ENCODE results near the gene KIAA1671.
"Not testable (repeated sequence)": the region's sequence is repeated elsewhere in the genome, so short reads cannot be mapped to it uniquely, and the experiment has no call there.

KIAA1671 gene

DNA sequence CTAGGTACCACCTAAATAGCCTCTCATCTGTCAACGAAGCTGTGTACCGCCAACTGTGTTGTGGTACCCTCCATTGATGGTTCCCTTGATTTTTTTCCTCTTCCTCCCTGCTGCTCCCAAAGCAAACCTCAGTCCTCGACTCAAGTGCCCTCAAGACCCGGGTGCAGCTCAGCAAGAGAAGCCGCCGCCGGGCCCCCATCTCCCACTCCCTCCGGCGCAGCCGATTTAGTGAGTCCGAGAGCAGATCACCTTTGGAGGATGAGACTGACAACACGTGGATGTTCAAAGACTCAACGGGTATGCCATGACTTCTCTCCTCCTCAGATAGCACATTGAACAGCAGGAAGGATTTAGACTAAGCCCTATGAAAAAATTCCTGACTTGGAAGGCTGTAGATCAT, 224.7 kb downstream of the KIAA1671 start:
- DNase-seq, result no peak

DNA sequence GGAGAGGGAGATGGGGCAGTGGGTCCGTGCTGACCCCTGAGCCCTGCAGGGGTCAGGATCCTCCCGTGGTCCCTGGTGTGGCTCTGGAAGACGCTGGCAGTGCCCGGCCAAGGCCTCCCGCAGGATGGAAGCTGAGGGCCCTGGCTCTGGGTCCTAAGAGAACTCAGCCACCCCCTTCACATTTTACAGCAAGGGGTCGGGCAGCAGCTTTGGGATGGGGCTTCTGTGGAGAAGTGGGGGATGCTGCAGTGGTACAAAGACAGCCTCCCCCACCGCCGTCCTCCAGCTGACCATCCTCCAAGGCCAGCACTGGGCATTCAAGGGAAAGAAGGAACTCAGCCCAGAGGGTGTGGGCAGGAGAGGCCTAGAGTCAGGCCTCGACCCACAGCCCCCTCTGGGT, 225.4 kb downstream of the KIAA1671 start:
- DNase-seq, result no peak

DNA sequence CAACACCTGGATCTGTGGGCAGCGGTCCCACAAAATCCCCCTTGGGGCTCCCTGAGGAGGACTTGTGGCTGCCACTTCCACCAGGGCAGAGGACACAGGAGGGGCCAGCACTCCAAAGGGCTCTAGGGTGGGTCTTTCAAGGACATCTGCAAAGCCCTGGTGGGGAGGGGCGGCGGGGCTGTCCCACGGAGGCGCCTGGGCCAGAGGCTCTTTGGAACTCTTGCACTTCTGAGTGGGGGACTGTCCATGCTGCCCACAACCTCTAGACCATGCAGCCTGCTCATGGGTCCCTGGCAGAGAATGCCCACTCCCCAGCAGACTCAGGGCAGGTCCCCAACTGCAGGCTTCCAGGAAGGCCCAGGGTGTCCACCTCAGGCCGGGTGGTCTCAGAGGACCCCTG, 225.8 kb downstream of the KIAA1671 start:
- not testable (repeated sequence) for DNase-seq

DNA sequence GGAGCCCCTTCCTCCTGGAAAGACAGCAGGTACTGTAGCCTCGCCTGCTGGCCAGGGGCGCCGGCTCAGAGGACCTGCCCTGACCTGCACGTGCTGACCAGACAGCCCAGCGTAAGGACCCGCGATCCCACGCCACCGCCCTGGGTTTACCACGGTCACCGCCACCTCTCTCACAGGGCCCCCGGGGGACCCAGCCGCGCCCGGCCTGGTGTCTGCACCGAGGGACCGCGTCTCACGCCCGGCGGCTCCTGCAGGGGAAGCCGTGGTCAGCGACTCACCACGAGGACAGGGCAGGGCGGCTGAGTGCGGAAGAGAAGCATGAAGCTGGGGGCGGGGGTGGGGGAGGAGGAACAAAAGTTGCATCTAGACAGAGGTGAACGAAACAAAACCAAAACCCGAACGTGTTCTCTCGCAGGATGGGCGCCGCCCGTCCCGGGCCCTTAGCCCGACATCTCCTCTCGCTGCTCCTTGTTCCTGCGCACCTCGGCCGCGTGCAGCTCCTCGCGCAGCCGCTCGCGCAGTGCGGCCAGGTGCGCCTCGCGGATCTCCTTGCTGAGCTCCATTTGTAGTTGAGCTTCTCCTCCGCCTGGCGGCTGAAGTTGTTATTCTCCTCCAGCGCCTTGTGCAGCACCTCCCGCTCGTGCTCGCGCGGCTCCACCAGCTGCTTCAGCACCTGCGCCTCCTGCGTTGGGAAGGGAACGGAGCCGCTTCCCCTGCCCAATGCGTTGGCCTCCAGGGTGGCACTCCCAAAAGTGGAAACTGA, 226.5 kb downstream of the KIAA1671 start:
- not testable (repeated sequence) for DNase-seq

DNA sequence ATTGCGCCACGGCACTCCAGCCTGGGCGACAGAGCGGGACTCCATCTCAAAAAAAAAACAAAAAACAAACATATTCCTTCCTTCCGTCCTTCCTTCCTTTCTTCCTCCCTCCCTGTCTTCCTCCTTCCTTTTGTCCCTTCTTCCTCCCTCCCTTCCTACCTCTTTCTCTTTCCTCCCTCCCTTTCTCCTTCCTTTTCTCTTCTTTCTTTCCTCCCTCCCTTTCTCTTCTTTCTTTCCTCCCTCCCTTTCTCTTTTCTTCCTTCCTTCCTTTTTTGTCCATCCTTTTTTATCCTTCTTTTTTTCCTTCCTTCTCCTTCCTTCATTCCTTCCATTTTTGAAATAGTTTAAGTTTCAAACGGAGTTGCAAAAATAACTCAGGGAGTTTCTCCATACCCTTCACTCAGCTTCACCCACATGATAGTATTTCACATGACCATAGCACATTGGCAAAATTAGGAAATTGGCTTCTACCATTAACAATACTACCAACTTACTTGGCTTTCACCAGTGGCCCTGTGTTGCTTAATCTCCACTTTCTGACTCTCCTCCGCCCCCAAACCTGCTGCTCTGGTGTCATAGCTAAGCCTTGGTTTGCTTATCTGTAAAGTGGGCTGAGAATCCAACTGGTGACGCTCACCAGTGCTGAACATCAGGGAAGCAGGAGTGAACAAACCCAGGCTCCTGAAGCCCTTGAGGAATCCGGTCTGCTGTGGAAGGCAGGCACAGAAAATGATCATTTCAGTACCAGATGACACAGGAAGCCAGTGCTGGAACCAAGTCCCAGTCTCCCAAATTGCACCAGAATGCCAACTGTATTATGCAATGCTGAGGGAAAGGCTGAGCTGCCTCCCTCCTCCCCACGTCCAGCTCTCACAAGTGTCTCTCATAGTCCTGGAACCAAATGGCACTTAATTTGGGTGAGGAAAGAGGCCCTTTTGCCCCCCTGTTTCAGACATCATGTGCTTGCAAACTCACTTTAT, 229.9 kb downstream of the KIAA1671 start:
- no peak for DNase-seq

DNA sequence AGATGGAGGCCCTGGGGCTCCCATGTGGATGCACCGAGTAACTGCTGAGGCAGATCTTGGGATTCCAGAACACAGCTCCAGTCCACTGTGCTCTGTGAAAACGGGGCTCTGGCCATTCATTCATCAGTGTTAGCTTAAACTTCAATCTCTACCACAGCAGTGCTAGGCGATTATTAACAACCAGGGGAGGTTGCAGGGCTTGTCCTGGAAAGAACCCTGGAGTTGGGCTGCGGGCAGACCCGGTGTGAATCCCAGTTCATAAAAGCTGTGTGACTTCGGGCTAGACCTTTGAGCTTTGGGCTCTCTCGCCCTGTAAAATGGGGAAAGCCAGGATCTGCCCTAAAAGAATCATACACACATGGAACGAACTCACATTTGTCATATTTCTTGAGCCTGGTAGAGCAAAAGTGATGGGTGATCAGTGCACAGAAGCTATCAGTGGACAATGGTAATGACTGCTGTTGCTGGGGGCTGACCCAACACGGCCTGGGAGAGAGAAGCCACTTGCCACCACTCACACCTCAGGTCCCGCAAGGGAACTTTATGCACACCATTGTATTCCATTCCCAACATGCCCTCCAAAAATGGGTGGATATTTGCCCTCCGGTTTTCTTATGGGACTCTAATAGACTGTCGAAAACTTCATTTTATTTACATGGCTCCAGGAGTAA, 231.6 kb downstream of the KIAA1671 start:
- no peak for DNase-seq

DNA sequence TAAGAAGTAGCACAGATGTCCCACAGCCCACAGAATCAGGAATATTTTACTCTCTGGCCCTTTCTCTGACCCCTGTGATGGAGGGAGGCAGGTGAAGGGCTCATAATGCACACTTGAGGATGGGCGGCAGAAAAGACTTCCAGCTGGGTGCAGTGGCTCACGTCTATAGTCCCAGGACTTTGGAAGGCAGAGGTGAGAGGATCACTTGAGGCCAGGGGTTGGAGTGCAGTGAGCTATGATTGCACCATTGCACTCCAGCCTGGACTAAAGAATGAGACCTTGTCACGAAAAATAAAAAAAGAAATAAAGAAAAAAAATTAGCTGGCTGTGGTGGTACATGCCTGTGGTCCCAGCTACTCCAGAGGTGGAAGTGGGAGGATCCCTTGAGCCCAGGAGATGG, 233.6 kb downstream of the KIAA1671 start:
- no peak for DNase-seq

DNA sequence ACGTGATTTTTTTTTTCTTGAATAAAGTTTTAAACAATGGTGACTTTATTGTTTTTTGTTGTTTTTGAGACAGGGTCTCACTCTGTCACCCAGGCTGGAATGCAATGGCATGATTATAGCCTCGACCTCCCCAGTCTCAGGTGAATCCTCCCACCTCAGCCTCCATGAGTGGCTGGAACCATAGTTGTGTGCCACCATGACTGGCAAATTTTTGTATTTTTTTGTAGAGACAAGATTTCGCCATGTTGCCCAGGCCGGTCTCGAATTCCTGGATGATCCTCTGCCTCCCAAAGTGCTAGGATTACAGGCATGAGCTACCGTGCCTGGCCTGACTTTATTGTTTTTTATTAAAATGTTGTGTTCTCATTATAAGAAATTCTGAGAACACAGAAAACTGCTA, 235.0 kb downstream of the KIAA1671 start:
- no peak for DNase-seq

DNA sequence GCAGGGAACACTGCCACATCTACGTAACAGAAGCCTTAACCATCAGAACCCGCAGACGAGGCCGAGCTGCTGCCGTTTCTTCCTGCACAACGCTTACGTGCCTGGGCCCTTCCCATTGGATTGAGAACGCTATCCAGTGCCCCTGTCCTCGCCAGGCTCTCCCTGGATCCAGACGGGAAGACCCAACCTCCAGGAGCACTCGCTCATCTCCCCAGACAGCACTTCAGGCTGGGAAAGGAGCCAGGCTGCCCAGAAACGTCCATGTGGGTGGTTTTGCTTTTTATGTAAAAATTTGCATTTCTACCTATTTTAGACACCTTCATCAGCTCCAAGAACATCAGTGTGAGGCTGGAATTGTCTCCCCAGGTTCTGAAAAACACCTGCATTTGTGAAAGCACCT, 239.9 kb downstream of the KIAA1671 start:
- DNase-seq, result no peak

DNA sequence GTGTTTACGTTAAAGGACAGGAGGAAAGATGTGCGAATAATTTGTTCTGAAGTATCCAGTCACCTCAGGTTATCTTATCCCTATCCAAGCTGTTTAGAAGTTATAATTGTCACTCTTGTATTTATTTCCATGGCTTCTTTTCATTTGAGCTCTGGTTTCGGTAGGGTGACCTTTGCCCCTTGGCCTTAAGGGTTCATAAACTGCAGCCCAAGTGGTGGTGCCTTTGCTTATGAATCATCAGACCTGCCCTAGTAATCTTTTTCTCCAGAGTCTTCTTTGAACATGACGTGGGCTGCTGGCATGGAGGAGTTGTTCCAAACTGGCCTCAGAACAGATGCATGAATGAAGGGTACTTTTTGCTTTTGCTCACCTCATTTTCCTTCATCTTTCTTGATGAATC, 240.6 kb downstream of the KIAA1671 start:
- no peak for DNase-seq

DNA sequence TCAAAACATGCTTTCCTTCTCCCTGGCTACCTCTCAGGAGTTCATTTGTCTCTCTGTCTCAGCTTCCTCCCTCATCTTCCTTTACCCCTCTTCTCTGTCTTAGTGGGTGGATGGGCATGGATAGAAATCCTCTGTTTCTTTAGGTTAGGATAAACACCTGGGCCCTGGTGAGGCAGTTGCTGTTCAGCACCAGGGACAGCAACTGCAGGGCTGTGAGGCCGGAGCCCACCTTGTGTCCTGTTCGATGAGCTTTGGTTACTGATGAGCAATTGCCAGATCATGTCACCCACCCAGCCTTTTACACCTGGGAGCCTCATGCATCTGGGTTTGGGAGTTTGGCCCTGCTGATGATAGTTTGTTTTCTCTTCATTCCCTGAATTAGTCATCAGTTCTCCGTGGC, 241.0 kb downstream of the KIAA1671 start:
- DNase-seq, result no peak

DNA sequence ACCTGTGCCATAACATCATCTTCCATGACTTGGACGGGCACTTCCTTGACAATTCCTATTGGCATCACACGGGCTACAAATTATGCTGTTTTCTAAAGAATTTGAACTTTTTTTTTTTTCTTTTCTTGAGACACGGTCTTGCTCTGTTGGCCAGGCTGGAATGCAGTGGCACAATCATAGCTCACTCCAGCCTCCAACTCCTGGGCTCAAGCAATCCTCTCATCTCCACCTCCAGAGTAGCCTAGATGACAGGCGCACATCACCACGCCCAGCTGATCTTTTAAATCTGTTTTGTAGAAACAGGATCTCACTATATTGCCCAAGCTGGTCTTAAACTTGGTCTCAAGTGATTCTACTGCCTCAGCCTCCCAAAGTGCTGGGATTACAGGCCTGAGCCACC, 243.8 kb downstream of the KIAA1671 start:
- no peak for DNase-seq

DNA sequence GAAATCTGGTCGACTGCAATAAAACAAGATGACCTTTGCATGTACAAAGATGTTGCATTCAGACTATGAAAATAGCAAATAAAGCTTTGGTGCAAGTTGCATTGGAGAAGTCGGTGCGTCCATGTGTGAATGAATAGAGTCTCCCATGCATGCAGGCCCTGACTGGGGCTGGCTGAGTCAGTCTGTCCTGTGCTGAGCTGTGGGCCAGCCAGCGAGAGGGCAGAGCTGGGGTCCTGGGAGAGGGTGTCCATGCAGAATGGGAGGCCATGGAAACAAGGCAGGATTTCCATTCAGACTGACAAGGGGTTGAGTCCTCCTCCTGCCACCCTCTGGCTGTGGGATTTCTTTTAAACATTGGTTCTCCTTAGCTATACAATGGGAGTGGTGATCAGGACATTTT, 244.8 kb downstream of the KIAA1671 start:
- DNase-seq, result no peak

DNA sequence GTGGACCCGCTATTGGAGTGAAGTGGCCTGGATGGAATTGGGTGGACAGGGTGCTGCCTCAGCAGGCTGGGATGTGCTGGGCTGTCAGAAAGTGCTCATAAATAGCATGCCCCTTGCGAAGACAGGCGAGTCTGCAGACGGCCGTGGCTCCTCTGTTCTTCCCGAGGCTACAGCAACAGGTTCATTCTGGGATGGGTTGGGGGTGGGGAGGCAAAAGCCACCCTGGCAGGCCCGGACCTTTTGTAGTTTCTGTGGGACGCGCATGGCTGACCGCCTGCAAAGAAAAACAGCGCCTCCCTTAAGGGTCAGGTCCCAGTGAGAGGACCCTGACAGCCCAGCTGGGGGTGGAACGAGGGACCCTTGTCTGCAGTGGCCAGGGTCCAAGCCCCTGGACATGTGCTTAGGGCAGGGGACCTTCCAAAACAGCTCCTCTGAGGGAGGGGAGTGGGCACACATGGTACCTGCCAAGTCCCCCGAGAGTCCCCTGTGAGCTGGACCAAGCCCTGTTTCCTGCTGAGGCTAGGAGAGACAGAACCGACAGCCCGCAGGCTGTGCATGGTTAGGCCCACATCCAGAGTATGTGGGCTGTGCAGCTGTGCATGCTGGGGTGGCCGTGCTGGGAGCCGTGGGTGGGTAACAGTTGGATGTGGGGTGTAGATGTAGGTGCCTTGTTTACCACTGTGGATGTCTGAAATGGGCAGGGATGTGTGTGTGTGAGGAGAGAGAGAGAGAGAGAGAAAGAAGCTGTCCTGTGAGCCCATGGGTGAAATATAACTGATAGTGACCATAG, 247.4 kb downstream of the KIAA1671 start, which contains the start of gene CRYBB3:
Gene CRYBB3 (plus strand): TSS at position 128 of the 790 bp plus-strand sequence. CDS start 1,539 bp downstream, outside the sequence.
- no peak for DNase-seq

DNA sequence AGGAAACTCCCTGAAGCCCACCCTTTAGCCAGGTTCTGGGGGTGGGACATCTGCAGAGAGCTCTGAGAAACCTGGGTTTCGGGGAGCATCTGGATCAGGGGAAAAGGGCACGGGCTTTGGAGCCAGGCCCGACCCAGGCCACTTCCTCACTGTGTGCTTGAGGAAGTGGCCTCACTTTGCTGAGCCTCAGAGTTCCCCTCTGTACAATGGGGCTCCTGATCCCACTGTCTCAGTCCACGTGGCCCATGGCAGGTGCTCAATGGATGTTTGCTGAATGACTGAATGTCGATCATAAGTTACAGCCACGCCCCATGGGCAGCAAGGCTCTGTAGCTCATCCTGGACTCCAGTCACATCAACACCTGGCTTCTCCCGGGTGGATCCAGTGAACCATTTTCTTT, 248.5 kb downstream of the KIAA1671 start:
- DNase-seq, result no peak

DNA sequence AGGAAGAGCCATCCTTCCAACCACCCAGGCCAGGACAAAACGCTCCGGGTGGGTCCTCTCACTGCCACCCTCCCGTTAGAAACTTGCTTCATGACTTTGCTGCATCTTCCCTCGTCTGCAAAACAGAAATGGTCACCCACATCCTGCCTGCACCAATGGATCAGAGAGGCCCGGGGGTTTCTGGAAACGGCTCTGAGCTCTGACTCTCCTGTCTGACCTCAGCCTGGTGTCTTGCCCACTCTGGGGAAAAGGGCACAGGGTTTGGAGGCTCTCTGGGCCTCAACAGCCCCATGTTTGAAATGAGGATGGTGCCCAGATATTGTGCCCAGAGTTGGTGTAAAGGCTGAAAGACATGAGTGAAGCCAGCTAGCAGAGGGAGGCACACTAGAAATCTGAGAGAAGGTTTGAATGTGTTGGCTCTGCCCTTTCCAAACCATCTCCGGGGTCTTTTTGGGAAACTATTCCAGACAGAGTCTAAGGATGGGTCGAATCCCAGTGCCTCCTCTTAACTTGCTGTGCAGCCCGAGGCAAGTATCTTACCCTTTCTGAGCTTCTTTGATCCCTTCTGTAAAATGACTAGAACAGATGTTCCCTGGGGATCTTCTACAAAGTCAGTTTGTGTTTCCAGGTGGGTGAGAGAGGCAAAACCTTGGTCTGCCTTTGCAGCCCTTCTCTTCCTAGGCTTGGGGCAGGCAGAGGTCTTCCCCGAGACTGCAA, 249.2 kb downstream of the KIAA1671 start:
- DNase-seq, result no peak

DNA sequence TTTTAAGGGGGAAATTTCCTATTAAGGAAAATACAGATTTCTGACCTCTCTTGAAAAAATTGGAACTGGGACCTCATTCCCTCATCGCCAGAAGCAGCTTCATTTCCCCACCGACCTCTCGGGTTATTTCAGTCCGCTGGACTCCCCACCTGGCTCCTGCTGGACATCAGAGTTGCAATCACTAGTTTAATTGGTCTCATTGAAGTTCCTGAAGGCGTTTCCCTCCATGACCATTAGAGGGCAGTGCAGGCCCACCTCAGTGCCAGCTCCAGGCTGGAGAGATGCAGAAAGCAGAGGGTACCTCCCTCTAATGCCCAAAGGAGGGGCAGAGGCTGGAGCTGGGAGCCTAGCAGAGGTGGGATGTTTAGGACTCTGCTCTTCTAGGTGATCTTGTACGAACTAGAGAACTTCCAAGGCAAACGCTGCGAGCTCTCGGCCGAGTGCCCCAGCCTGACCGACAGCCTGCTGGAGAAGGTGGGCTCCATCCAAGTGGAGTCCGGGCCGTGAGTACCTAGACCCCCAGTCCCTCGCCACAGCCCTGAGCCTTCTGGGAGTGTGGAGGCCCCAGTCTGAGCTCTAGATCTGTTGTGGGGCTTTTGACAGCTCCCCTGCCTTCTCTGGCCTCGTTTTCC, 249.9 kb downstream of the KIAA1671 start:
- DNase-seq, result peak; percentile 65

DNA sequence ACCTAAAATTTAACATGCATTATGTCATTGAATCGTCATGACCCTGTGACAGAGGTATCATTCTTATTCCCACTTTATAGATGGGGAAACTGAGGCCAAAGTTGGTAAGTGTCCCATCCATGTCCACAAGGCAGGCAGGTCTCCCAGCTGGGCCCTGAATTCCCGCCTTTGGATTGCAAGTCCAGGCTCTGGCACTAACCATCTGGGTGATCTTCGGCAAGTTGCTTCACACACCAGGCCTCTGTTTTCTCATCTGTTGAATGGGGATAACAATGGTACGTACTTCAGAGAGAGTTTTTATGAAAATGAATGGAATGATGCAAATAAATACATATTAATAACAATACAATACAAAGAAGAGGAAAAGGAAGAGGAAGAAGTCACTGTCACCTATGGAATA, 250.6 kb downstream of the KIAA1671 start:
- DNase-seq, result no peak

DNA sequence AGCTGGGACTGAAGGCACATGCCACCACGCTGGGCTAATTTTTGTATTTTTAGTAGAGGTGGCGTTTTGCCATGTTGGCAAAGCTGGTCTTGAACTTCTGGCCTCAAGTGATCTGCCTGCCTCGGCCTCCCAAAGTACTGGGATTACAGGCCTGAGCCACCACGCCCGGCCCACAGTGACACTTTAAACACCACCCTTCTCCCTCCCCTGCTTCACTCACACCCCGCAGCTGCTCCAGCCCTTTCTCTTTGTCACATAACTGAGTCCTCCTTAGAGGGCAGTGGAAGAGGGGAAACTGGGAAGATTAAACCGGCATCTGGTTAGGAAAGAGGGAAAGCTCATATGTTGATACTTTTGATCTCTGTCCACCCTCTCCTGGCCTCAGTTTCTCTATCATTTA, 252.0 kb downstream of the KIAA1671 start:
- DNase-seq, result not testable (repeated sequence)

DNA sequence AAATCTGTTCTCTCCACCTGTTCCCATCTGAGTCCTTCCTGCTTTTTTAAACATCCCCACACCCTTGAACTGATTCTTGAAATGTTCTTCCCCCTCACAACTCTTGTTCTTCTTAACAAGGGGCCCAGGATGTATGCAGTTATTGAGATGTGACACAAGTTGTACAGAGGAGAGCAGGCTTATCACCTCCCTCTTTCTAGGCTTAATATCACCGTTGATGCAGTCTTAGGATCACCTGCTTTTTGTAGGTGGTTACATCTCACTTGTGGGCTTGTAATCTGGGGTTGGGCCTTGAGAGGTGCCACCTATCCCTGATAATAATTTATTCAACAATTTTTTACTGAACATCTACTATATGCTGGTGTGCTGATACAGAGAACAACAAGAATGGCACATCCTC, 253.3 kb downstream of the KIAA1671 start:
- no peak for DNase-seq

DNA sequence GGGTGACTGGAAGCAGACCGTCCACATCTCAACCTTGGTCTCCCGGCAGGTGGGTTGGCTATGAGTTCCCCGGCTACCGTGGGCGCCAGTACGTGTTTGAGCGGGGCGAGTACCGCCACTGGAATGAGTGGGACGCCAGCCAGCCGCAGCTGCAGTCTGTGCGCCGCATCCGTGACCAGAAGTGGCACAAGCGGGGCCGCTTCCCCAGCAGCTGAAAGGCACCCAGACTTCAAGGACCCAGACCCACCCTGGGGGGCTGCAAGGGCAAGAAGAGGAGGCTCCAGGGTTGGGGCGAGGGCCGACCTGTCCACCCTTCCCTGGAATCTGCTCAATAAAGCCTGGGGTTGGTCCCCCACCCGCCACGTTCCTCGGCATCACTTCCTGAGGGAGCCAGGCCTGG, 254.5 kb downstream of the KIAA1671 start:
- no peak for DNase-seq
